Activated T-helper 17 cell treated with anti-CD3 and anti-CD28 coated beads, Interleukin-2, amount 50 U/mL, for 72 hours (primary cell): Measurements from ENCODE around the gene SAMD11. TPM values are rescaled to one million over a fixed set of nuclear protein-coding genes. Genes with fewer than 3 reads are reported as not detected.

Experiments used
- ATAC-seq: fragments of 150-1000 bp; cut with Tn5 transposase; replicated peaks from 2 replicates; pipeline ENCODE4 v1.10.0; 2021; ENCODE audit warnings: mild to moderate bottlenecking, moderate library complexity
- H3K27ac Mint-ChIP-seq: one replicate; pipeline ENCODE4 v1.8.0; 2022; ENCODE audit warnings: mixed read lengths
- H3K27me3 Mint-ChIP-seq: one replicate; pipeline ENCODE4 v1.8.0; 2022; ENCODE audit warnings: mixed read lengths
- H3K36me3 Mint-ChIP-seq: one replicate; pipeline ENCODE4 v1.8.0; 2022; ENCODE audit warnings: low read depth, mild to moderate bottlenecking, mixed read lengths
- H3K4me1 Mint-ChIP-seq: one replicate; pipeline ENCODE4 v1.8.0; 2022; ENCODE audit warnings: mixed read lengths
- H3K4me3 Mint-ChIP-seq: one replicate; pipeline ENCODE4 v1.8.0; 2022; ENCODE audit warnings: mild to moderate bottlenecking, mixed read lengths
- H3K9me3 Mint-ChIP-seq: one replicate; pipeline ENCODE4 v1.8.0; 2022; ENCODE audit warnings: mixed read lengths
- total RNA-seq, 2 donors: library from RNA; stranded (reverse); gene quantifications; one replicate each; pipeline ENCODE4 v1.2.3, GENCODE V29; 2022

Gene SAMD11
- total RNA-seq, 2 donors from 2014 or later, result not detected

DNA sequence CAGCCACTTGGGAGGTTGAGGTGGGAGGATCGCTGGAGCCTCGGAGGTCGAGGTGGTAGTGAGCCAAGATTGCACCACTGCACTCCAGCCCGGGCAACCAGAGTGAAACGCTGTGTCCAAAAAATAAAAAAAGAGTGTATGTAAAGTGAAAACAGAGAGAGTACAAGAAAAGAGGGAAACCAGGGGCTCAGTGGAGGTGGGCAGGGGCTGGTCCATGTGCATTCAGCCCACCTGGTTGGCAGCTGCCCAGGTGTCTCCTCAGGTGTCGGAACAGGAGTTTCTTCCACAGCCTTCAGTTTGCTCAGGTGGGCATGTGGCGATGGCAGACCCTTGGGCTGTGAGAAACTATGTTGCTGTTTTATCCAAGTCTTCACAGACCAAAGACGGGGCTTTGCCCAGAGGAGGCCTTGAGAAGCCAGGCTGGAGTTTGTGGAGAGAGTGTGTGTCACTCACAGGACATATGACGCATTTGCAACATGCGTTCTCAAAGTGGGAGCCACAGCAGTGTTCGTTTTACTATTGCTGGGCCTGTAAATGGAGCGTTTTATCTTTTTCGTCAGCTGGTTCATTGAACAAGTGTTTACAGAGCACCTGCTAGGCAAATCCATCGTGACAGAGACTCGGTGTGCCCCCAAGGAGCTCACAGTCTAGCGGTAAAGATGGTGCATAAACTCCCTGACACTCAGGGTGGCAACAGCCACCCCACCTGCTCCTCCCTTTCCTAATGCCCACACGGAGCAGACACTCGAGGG, 22.4 kb upstream of the SAMD11 start:
- no peak overlapping the region for H3K27ac Mint-ChIP-seq
- peaks cover 10% of the 10 kb centered on the region for H3K4me1 Mint-ChIP-seq
- no peaks in the 10 kb centered on the region for H3K9me3 Mint-ChIP-seq
- H3K4me3 Mint-ChIP-seq, result no peak overlapping the region
- ATAC-seq, result no peak
- H3K27me3 Mint-ChIP-seq, result peaks cover 17% of the 10 kb centered on the region
- no peaks in the 10 kb centered on the region for H3K36me3 Mint-ChIP-seq

- no peaks in the 10 kb centered on the region for H3K9me3 Mint-ChIP-seq
- H3K27ac Mint-ChIP-seq, result no peak overlapping the region
- no peaks in the 10 kb centered on the region for H3K36me3 Mint-ChIP-seq
- peaks cover 10% of the 10 kb centered on the region for H3K4me1 Mint-ChIP-seq
- peaks cover 13% of the 10 kb centered on the region for H3K27me3 Mint-ChIP-seq
- ATAC-seq, result no peak
- H3K4me3 Mint-ChIP-seq, result no peak overlapping the region
Measured at GRCh38 chr1:902802-903201, 20.9 kb upstream of the SAMD11 start.

- H3K27me3 Mint-ChIP-seq, result peaks cover 18% of the 10 kb centered on the region
- H3K36me3 Mint-ChIP-seq, result no peaks in the 10 kb centered on the region
- peaks cover 6% of the 10 kb centered on the region for H3K4me1 Mint-ChIP-seq
- ATAC-seq, result no peak
- H3K4me3 Mint-ChIP-seq, result peak overlapping the region; percentile 32
- H3K9me3 Mint-ChIP-seq, result no peaks in the 10 kb centered on the region
- no peak overlapping the region for H3K27ac Mint-ChIP-seq
Measured at GRCh38 chr1:903305-903704, 20.4 kb upstream of the SAMD11 start.

- H3K36me3 Mint-ChIP-seq, result no peaks in the 10 kb centered on the region
- no peak overlapping the region for H3K27ac Mint-ChIP-seq
- H3K27me3 Mint-ChIP-seq, result peaks cover 19% of the 10 kb centered on the region
- ATAC-seq, result no peak
- peaks cover under 1% of the 10 kb centered on the region for H3K4me1 Mint-ChIP-seq
- H3K4me3 Mint-ChIP-seq, result peak overlapping the region; percentile 32
- no peaks in the 10 kb centered on the region for H3K9me3 Mint-ChIP-seq
Measured at GRCh38 chr1:903721-904271, 19.9 kb upstream of the SAMD11 start.

DNA sequence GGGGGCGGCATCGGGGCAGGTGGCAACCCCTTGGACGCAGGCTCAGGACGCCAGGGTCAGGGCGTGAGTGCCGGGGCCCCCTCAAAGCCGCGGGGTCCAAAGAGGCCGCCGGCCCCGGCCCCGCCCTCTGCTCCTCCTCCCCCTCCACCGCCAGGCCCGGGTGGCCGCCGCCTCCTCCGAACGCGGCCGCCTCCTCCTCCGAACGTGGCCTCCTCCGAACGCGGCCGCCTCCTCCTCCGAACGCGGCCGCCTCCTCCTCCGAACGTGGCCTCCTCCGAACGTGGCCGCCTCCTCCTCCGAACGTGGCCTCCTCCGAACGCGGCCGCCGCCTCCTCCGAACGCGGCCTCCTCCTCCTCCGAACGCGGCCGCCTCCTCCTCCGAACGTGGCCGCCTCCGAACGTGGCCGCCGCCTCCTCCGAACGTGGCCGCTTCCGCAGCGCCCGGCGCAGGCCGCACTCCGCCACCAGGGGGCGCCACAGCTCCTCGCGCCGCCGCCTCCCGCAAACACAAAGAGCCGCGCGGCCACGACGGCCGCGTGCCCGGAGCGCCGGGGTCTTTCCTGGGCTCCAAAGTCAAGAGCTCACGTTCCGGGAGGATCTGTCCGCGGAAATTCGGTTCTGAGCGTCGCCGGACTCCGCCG, 19.3 kb upstream of the SAMD11 start:
- Mint-ChIP-seq H3K27me3 (peaks cover 19% of the 10 kb centered on the region), H3K9me3 (no peaks in the 10 kb centered on the region), H3K36me3 (no peaks in the 10 kb centered on the region), H3K4me3 (peak overlapping the region; percentile 38), H3K4me1 (no peaks in the 10 kb centered on the region), H3K27ac (no peak overlapping the region)
- ATAC-seq, result peak; percentile 93

DNA sequence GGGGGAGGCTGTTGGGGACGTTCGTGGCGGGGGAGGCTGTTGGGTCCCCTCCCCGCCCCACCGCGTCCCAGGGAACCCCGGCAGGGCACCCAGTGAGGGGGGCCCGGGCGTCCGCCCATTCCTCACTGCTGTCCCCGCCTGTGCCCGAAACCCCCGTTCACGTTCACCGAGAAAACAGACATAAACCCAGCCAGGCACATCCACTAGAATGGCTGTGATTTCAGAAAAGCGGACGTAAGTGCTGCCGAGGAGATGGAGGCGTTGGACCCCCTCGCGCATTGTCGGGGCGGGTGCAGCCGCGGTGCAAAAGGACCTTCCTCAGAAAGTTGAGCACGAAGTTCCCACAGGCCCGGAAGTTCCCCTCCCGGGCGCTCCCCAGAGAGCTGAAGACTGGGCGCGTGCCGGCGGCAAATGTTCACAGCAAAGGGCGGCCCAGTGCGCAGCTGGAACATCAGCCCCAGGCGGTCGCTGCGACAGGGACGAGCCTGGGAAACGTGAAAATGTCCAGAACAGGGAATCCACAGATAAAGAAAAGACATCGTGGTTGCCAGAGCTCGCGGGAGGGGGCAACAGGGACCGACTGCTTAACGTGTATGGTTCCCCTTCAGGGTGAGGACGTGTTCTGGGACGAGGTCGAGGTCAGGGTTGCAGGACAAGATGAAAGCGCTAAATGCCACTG, 18.5 kb upstream of the SAMD11 start:
- peaks cover 19% of the 10 kb centered on the region for H3K27me3 Mint-ChIP-seq
- ATAC-seq, result no peak
- H3K27ac Mint-ChIP-seq, result no peak overlapping the region

DNA sequence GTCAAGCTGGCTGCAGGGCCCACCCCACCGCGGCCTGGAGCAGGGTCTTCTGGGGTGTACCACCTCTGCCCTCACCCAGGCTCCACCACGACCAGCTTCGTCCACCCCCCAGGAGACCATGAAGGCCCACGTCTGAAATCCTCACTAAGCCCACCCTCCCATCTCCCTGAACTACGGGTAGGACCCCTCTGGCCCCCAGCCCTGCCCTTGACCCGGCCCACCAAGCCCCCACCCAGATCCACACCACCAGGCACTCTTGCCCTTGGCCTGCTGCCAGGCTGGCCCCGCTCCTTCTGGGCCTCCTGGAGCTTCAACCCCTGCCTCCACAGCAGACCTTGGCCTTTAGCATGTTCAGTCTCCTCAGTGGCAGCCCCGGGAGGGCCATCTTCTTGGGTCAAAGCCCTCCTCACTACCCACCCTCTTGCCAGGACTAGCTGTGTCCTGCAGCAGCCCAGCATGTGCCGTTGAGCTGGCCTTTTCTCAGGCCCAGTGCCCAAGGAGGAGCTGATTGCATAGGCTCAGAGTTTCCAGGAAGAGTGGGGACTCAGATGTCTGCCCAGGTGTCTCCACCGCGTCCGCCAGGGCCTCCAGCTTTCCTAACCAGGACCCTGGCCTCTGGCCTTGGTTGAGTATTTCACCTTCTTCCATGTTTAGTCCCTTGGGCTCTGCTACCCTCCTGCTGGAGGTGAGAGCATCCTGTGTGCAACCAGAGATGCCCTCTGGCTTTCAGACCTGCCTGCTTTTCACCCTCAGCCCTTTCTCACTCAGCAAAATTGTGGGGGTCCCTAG, 17.7 kb upstream of the SAMD11 start:
- Mint-ChIP-seq H3K36me3 (no peaks in the 10 kb centered on the region), H3K27ac (no peak overlapping the region), H3K4me3 (no peak overlapping the region), H3K27me3 (peaks cover 20% of the 10 kb centered on the region), H3K9me3 (no peaks in the 10 kb centered on the region), H3K4me1 (no peaks in the 10 kb centered on the region)
- no peak for ATAC-seq

More for the DNA sequence above, 18.5 kb upstream of the SAMD11 start:
- H3K9me3 Mint-ChIP-seq, result no peaks in the 10 kb centered on the region
- H3K4me1 Mint-ChIP-seq, result no peaks in the 10 kb centered on the region
- no peaks in the 10 kb centered on the region for H3K36me3 Mint-ChIP-seq
- H3K4me3 Mint-ChIP-seq, result peak overlapping the region; percentile 38

DNA sequence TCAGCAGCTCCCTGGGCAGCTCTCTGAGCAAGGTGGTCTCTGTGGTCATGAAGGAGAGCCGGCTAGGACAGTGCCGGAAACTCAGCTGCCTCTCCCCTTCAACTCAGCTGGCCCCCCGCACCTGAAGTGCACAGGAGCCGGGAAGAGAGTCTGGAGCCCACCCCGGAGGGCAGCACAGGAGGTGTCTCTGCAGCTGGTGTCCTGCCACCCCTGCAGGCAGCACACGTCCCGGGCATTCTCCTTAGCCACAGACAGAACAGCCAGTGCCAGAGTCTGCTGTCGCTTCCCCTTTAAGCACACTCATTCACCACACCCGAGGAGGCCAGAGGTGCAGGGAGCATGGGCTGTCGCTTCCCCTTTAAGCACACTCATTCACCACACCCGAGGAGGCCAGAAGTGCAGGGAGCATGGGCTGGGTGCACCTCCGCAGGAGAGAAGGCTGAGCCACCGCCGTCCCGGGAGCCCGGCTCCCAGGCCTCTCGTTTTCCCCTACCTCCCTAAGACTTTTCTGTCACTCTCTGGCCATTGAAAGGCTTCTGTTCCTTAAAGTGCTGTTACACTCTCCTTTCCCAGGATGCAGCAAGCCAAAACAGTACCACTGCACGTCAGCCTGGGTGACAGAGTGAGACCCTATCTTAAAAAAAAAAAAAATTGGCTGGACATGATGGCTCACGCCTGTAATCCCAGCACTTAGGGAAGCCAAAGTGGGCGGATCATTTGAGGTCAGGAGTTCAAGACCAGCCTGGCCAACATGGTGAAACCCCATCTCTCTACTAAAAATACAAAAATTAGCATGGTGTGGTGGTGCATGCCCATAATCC, 16.9 kb upstream of the SAMD11 start:
- no peak for ATAC-seq

GRCh38 chr1:907611-908451, 15.9 kb upstream of the SAMD11 start:
- Mint-ChIP-seq H3K4me1 (no peaks in the 10 kb centered on the region), H3K36me3 (no peaks in the 10 kb centered on the region), H3K4me3 (no peak overlapping the region), H3K27me3 (peaks cover 28% of the 10 kb centered on the region), H3K9me3 (no peaks in the 10 kb centered on the region), H3K27ac (no peak overlapping the region)
- no peak for ATAC-seq

More for the DNA sequence above, 16.9 kb upstream of the SAMD11 start:
- Mint-ChIP-seq H3K9me3 (no peaks in the 10 kb centered on the region), H3K27ac (no peak overlapping the region), H3K36me3 (no peaks in the 10 kb centered on the region), H3K4me1 (no peaks in the 10 kb centered on the region), H3K27me3 (peaks cover 23% of the 10 kb centered on the region), H3K4me3 (no peak overlapping the region)

GRCh38 chr1:908661-909060, 15.1 kb upstream of the SAMD11 start:
- Mint-ChIP-seq H3K36me3 (no peaks in the 10 kb centered on the region), H3K27me3 (peaks cover 28% of the 10 kb centered on the region), H3K9me3 (no peaks in the 10 kb centered on the region), H3K4me1 (no peaks in the 10 kb centered on the region), H3K4me3 (no peak overlapping the region), H3K27ac (no peak overlapping the region)
- ATAC-seq, result no peak

GRCh38 chr1:909861-910310, 13.8 kb upstream of the SAMD11 start:
- H3K27ac Mint-ChIP-seq, result no peak overlapping the region
- H3K9me3 Mint-ChIP-seq, result no peaks in the 10 kb centered on the region
- no peak for ATAC-seq
- H3K4me3 Mint-ChIP-seq, result no peak overlapping the region
- H3K4me1 Mint-ChIP-seq, result no peaks in the 10 kb centered on the region
- no peaks in the 10 kb centered on the region for H3K36me3 Mint-ChIP-seq
- peaks cover 28% of the 10 kb centered on the region for H3K27me3 Mint-ChIP-seq

DNA sequence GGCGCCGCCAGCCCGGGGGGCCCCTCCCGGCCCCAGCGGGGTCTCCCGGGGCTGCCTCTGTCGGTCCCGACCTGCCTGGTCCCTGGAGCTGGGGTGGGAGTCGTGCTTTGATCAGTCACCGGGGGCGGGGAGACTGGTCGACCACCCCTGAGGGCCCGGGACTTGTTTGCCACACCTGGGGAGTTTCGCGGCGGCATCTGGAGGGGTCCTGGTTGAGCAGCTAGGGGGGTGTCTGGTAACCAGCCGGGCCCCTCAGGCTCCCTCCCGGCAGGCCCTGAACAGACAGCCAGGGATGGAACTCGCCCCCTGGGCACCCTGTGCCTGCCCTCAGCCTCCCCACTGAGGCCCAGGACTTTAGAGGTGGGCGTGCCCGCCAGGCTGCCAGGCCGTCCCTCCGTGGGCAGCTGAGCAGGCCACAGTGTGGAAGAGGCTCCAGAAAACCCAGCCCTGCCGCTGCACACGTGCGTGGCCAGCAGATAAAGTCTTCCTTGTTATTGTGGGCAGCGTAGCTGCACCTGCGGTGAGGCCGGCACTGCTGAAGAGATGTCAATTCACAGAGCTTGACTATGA, 13.3 kb upstream of the SAMD11 start:
- H3K4me1 Mint-ChIP-seq, result no peaks in the 10 kb centered on the region
- no peaks in the 10 kb centered on the region for H3K36me3 Mint-ChIP-seq
- H3K27ac Mint-ChIP-seq, result no peak overlapping the region
- no peaks in the 10 kb centered on the region for H3K9me3 Mint-ChIP-seq
- ATAC-seq, result no peak
- peaks cover 28% of the 10 kb centered on the region for H3K27me3 Mint-ChIP-seq
- no peak overlapping the region for H3K4me3 Mint-ChIP-seq
